ENCODE data around the gene MCCC1.
A peak's percentile ranks its signal among the peaks of the same experiment; 100 is the strongest.
"Not testable (repeated sequence)": the region's sequence is repeated elsewhere in the genome, so short reads cannot be mapped to it uniquely, and the experiment has no call there.

MCCC1 gene

DNA sequence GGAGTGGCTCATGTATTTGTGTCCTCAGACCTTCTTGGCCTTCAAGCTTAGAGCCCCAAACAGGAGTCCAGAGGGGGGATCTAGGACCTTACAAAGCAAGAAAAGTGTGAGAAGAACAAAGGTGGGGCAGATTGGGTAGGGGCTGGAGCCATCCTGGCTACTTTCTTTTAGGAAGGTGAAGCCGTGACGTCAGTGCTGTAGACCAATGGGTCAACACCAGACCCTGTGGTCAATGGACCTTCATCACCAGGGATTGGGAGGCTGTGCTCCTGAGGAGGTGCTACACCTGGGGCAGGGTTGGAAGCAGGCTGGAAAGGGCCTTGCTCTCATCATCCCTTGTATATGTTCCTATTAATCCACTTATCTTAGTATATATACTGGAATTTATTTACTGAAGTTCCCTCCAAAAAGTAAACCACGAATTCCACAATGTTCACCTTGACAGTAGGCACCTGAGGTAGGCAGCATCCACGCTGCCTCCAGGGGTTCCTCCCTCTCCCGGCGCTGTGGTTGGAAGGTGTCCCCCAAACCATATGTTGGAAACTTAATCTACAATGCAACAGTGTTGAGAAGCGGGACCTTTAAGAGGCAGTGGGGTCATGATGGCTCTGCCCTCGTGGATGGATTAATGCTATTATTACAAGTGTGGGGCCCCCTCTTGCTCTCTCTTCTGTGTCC lies 21.4 kb upstream of the MCCC1 start:
- TF ChIP-seq, protein P1, sequence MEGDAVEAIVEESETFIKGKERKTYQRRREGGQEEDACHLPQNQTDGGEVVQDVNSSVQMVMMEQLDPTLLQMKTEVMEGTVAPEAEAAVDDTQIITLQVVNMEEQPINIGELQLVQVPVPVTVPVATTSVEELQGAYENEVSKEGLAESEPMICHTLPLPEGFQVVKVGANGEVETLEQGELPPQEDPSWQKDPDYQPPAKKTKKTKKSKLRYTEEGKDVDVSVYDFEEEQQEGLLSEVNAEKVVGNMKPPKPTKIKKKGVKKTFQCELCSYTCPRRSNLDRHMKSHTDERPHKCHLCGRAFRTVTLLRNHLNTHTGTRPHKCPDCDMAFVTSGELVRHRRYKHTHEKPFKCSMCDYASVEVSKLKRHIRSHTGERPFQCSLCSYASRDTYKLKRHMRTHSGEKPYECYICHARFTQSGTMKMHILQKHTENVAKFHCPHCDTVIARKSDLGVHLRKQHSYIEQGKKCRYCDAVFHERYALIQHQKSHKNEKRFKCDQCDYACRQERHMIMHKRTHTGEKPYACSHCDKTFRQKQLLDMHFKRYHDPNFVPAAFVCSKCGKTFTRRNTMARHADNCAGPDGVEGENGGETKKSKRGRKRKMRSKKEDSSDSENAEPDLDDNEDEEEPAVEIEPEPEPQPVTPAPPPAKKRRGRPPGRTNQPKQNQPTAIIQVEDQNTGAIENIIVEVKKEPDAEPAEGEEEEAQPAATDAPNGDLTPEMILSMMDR (IDR thresholded peaks at IDR 0.05; ENCODE audit: low read depth, low read length) = no peak

DNA sequence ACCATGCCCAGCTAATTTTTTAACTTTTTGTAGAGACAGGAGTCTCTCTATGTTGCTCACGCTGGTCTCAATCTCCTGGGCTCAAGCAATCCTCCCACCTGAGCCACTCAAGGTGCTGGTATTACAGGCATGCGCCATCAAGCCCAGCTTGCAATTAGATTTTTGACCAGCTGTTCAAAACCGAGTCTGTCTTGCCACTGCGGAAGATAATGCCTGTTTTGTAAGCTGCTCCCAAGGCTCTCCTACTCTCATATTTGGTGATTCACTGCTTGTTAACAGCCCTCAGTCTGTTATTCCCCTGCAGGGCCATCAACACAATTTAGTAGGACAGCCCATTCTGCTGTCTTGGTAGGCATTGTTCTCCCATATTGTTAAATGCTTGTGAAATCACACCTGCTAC lies 17.8 kb upstream of the MCCC1 start:
- 0 out of 2 replicates have a peak, but pooled peaks cover 6% of the 10 kb centered on the region for H3K27me3 ChIP-seq
- no peak for DNase-seq
- H3K4me3 ChIP-seq (ENCODE audit: low read depth, low read length) = no peak overlapping the region
- no peaks in the 10 kb centered on the region for H3K9me3 ChIP-seq
- TF ChIP-seq, protein P1 (IDR thresholded peaks at IDR 0.05; ENCODE audit: low read depth, low read length) = no peak
- peaks cover 3% of the 10 kb centered on the region; the same call in 1 of the 2 replicates for H3K4me1 ChIP-seq
- H3K36me3 ChIP-seq = no peaks in the 10 kb centered on the region

More for the DNA sequence above, 21.4 kb upstream of the MCCC1 start:
- no peak for DNase-seq
- Histone ChIP-seq H3K4me3 (ENCODE audit: low read depth, low read length) (no peak overlapping the region), H3K27me3 (peaks cover 6% of the 10 kb centered on the region; the same call in 1 of the 2 replicates), H3K9me3 (no peaks in the 10 kb centered on the region), H3K36me3 (no peaks in the 10 kb centered on the region), H3K4me1 (peaks cover under 1% of the 10 kb centered on the region; the same call in 1 of the 2 replicates)

DNA sequence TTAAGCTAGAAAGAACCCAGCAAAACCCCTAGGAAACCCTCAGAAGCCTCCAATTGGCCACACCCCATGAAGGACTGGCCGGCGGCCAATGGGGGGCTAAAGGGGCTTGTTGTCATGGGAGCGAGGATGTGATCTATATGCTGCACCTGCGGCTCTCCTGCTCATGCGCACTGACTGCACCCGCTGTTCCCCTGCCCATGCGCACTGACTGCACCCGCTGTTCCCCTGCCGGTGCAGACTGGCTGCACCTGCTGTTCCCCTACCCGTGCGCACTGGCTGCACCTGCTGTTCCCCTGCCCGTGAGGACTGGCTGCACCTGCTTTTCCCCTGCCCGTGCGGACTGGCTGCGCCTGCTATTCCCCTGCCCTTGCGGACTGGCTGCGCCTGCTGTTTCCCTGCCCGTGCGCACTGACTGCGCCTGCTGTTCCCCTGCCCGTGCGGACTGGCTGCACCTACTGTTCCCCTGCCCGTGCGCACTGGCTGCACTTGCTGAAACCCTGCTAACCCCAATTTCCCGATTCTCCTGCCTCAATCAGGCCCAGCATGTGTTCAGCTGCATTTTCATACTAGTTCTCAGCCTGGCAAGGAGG lies 16.8 kb upstream of the MCCC1 start:
- 0 out of 2 replicates have a peak, but pooled peaks cover 6% of the 10 kb centered on the region for H3K27me3 ChIP-seq
- TF ChIP-seq, protein P1 (IDR thresholded peaks at IDR 0.05; ENCODE audit: low read depth, low read length) = no peak
- DNase-seq = peak; percentile 76

GRCh38 chr3:183114384-183115178 lies 15.3 kb upstream of the MCCC1 start:
- H3K4me3 ChIP-seq (ENCODE audit: low read depth, low read length) = no peak overlapping the region

More for the DNA sequence above, 16.8 kb upstream of the MCCC1 start:
- Histone ChIP-seq H3K4me3 (ENCODE audit: low read depth, low read length) (peak overlapping the region; percentile 63), H3K9me3 (no peaks in the 10 kb centered on the region), H3K36me3 (no peaks in the 10 kb centered on the region), H3K4me1 (peaks cover 3% of the 10 kb centered on the region; the same call in 1 of the 2 replicates)

GRCh38 chr3:183109847-183110246 lies 10.6 kb upstream of the MCCC1 start:
- not testable (repeated sequence) for H3K9me3 ChIP-seq; H3K27me3 ChIP-seq; H3K36me3 ChIP-seq; H3K4me3 ChIP-seq (ENCODE audit: low read depth, low read length); DNase-seq
- peaks cover 17% of the 10 kb centered on the region for H3K4me1 ChIP-seq

More at GRCh38 chr3:183114384-183115178, 15.3 kb upstream of the MCCC1 start:
- Histone ChIP-seq H3K9me3 (peaks cover 5% of the 10 kb centered on the region; the same call in 1 of the 2 replicates), H3K4me1 (peaks cover 3% of the 10 kb centered on the region; the same call in 1 of the 2 replicates), H3K36me3 (no peaks in the 10 kb centered on the region), H3K27me3 (0 out of 2 replicates have a peak, but pooled peaks cover 6% of the 10 kb centered on the region)
- peak; percentile 15 for DNase-seq
- TF ChIP-seq, protein P1 (IDR thresholded peaks at IDR 0.05; ENCODE audit: low read depth, low read length) = peak; percentile 21; the same call in 1 of the 2 replicates

DNA sequence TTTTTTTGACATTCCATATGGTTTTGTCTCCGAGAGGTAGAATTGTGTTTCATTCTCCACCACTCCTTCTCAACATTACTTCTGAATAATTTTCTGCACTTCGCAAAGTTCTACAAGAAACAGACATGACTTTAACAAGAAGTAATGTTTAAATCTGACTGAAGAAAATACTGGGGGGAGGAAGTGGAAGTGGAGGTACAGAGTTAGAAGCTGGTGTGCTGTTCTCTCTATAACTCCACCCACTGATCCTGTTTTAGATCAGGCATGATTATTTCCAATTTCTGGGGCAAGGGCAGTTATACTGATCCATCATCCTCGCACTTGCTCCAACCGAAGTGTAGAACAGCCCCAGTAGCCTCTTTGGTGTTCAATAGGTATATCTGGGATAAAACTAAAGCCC lies 9.2 kb upstream of the MCCC1 start:
- Histone ChIP-seq H3K4me1 (peaks cover 17% of the 10 kb centered on the region), H3K27me3 (no peaks in the 10 kb centered on the region), H3K4me3 (ENCODE audit: low read depth, low read length) (peak overlapping the region; percentile 38), H3K9me3 (peaks cover 5% of the 10 kb centered on the region; the same call in 1 of the 2 replicates), H3K36me3 (no peaks in the 10 kb centered on the region)
- no peak for DNase-seq
- TF ChIP-seq, protein P1 (IDR thresholded peaks at IDR 0.05; ENCODE audit: low read depth, low read length) = no peak
